ENCODE measurements around the gene TARDBP.

- no peak for TF ChIP-seq OSR1 (CRISPR knock-in tag; IDR thresholded peaks at IDR 0.05)
- TF ChIP-seq ESRRG (CRISPR knock-in tag; IDR thresholded peaks at IDR 0.05): no peak
- no peak for TF ChIP-seq ZFP30 (CRISPR knock-in tag; IDR thresholded peaks at IDR 0.05)
- TF ChIP-seq BACH2 (CRISPR knock-in tag; IDR thresholded peaks at IDR 0.05; ENCODE audit: borderline replicate concordance): no peak
- TF ChIP-seq PATZ1 (CRISPR knock-in tag; IDR thresholded peaks at IDR 0.05; ENCODE audit: borderline replicate concordance): no peak
These were observed 30.8 kb downstream of the TARDBP start for GRCh38 chr1:11042995-11043874.
